ENCODE measurements around the gene UST. TPM values are rescaled to one million over a fixed set of nuclear protein-coding genes. Genes with fewer than 3 reads are reported as not detected.
A peak's percentile ranks its signal among the peaks of the same experiment; 100 is the strongest.

Gene UST
- total RNA-seq, 5 donors from 2014 or later (not counting 1 experiment from before 2014, with no cell fraction given): 1.9 to 5.3 (median 3.0) TPM

GRCh38 chr6:149031859-149032598, 285.2 kb downstream of the UST start:
- ATAC-seq (replicated peaks in 1 of 4) (peak; percentile 34 to 64 (median 44)), DNase-seq (peak in 3 of 35 experiments; percentile 24 to 31 (median 25))
- Mint-ChIP-seq H3K27ac (peak overlapping the region; percentile 86), H3K4me3 (peak overlapping the region; percentile 50 to 64 (median 53)), H3K4me1 (peaks cover 23 to 54% (median 36%) of the 10 kb centered on the region in 3 donors), H3K36me3 (no peaks in the 10 kb centered on the region), H3K27me3 (no peaks in the 10 kb centered on the region), H3K9me3 (no peaks in the 10 kb centered on the region)
- CTCF ChIA-PET: interaction anchor here (0.5 to 2.5 kb wide), 8 partner anchors 19 to 714 kb away, joined by 3 to 10 read pairs (median 6); partner anchors contain the start of genes GINM1 (in 1 of the 2) and NUP43 (in 1 of the 2)
- no peaks in the 10 kb centered on the region for H3K36me3 ChIP-seq (ENCODE audit: control insufficient read depth in 2 of 2, extremely low read depth in 1 of 2, insufficient read depth in 1 of 2, low read length in 1 of 2)
- peaks cover 3 to 17% of the 10 kb centered on the region in 2 experiments for H3K4me1 ChIP-seq (ENCODE audit: control insufficient read depth in 1 of 2, extremely low read depth in 1 of 2, insufficient read depth in 2 of 2, low read length in 2 of 2)
- POLR2A ChIA-PET: interaction anchor here in 1 of 2 donors (0.7 kb wide), 1 partner anchor 400 kb away, joined by 4 read pairs; no protein-coding TSS in a partner anchor
- peaks cover 0 to 4% of the 10 kb centered on the region in 2 experiments for H3K27me3 ChIP-seq (replicated peaks in 1 of 2; ENCODE audit: control insufficient read depth in 2 of 2, extremely low read depth in 1 of 2, insufficient read depth in 2 of 2, low read length in 1 of 2)
- H3K4me3 ChIP-seq (ENCODE audit: control insufficient read depth in 1 of 2, extremely low read depth in 1 of 2, low read length in 1 of 2): peak overlapping the region in 1 of 2 donors; percentile 16
- 41% methylated on average over 15 of the region's 18 CpGs for WGBS (ENCODE audit: insufficient coverage)
- H3K9me3 ChIP-seq: no peaks in the 10 kb centered on the region
- H3K27ac ChIP-seq (ENCODE audit: low read length): peak overlapping the region; percentile 39

GRCh38 chr6:149032599-149033405, 286.0 kb downstream of the UST start:
- Histone ChIP-seq H3K4me3 (ENCODE audit: control insufficient read depth in 1 of 2, extremely low read depth in 1 of 2, low read length in 1 of 2) (no peak overlapping the region), H3K4me1 (ENCODE audit: control insufficient read depth in 1 of 2, extremely low read depth in 1 of 2, insufficient read depth in 2 of 2, low read length in 2 of 2) (peaks cover 3 to 17% of the 10 kb centered on the region in 2 experiments), H3K27me3 (replicated peaks in 1 of 2; ENCODE audit: control insufficient read depth in 2 of 2, extremely low read depth in 1 of 2, insufficient read depth in 2 of 2, low read length in 1 of 2) (peaks cover 0 to 4% of the 10 kb centered on the region in 2 experiments), H3K9me3 (no peaks in the 10 kb centered on the region), H3K36me3 (ENCODE audit: control insufficient read depth in 2 of 2, extremely low read depth in 1 of 2, insufficient read depth in 1 of 2, low read length in 1 of 2) (no peaks in the 10 kb centered on the region), H3K27ac (ENCODE audit: low read length) (peak overlapping the region; percentile 39)
- H3K27me3 Mint-ChIP-seq: no peaks in the 10 kb centered on the region
- peak overlapping the region; percentile 22 to 64 (median 53) for H3K4me3 Mint-ChIP-seq
- ChIA-PET POLR2A (interaction anchor here in 1 of 2 donors (1.1 kb wide), 1 partner anchor 44 kb away, joined by 11 read pairs; no protein-coding TSS in a partner anchor), CTCF (interaction anchor here (0.5 to 1.5 kb wide), 7 partner anchors 49 to 713 kb away, joined by 3 to 6 read pairs (median 3); partner anchors contain the start of gene NUP43 (in 1 of the 2))
- peak in 2 of 35 experiments; percentile 27 to 32 for DNase-seq
- H3K9me3 Mint-ChIP-seq: no peaks in the 10 kb centered on the region
- 44% methylated on average over 3 of the region's 8 CpGs for WGBS (ENCODE audit: insufficient coverage)
- ATAC-seq (replicated peaks in 1 of 4): peak; percentile 28 to 46 (median 38)
- H3K27ac Mint-ChIP-seq: peak overlapping the region; percentile 86
- H3K36me3 Mint-ChIP-seq: no peaks in the 10 kb centered on the region
- peaks cover 23 to 54% (median 36%) of the 10 kb centered on the region in 3 donors for H3K4me1 Mint-ChIP-seq

GRCh38 chr6:149033454-149033853, 286.6 kb downstream of the UST start:
- Mint-ChIP-seq H3K36me3 (no peaks in the 10 kb centered on the region), H3K9me3 (no peaks in the 10 kb centered on the region), H3K27me3 (no peaks in the 10 kb centered on the region), H3K4me1 (peaks cover 23 to 50% (median 35%) of the 10 kb centered on the region in 3 donors), H3K4me3 (no peak overlapping the region), H3K27ac (peak overlapping the region in 1 of 2 donors; percentile 26)
- DNase-seq: no peak
- H3K9me3 ChIP-seq: no peaks in the 10 kb centered on the region
- ATAC-seq (replicated peaks in 1 of 4): no peak
- ChIA-PET POLR2A (interaction anchor here in 1 of 2 donors (1.1 kb wide), 1 partner anchor 44 kb away, joined by 11 read pairs; no protein-coding TSS in a partner anchor), CTCF (interaction anchor here (0.6 to 1.5 kb wide), 5 partner anchors 49 to 476 kb away, joined by 3 to 6 read pairs (median 3); no protein-coding TSS in a partner anchor)
- no peak overlapping the region for H3K4me3 ChIP-seq (ENCODE audit: control insufficient read depth in 1 of 2, extremely low read depth in 1 of 2, low read length in 1 of 2)
- H3K27ac ChIP-seq (ENCODE audit: low read length): no peak overlapping the region
- peaks cover 3 to 17% of the 10 kb centered on the region in 2 experiments for H3K4me1 ChIP-seq (ENCODE audit: control insufficient read depth in 1 of 2, extremely low read depth in 1 of 2, insufficient read depth in 2 of 2, low read length in 2 of 2)
- H3K27me3 ChIP-seq (replicated peaks in 1 of 2; ENCODE audit: control insufficient read depth in 2 of 2, extremely low read depth in 1 of 2, insufficient read depth in 2 of 2, low read length in 1 of 2): peaks cover 0 to 4% of the 10 kb centered on the region in 2 experiments
- no CpG with 5 or more reads among the region's 5 CpGs for WGBS (ENCODE audit: insufficient coverage)
- no peaks in the 10 kb centered on the region for H3K36me3 ChIP-seq (ENCODE audit: control insufficient read depth in 2 of 2, extremely low read depth in 1 of 2, insufficient read depth in 1 of 2, low read length in 1 of 2)

GRCh38 chr6:149035766-149036165, 288.9 kb downstream of the UST start:
- Mint-ChIP-seq H3K27ac (no peak overlapping the region), H3K4me1 (peaks cover 13 to 34% (median 23%) of the 10 kb centered on the region in 3 donors), H3K36me3 (no peaks in the 10 kb centered on the region), H3K9me3 (no peaks in the 10 kb centered on the region), H3K4me3 (no peak overlapping the region), H3K27me3 (no peaks in the 10 kb centered on the region)
- no peak overlapping the region for H3K4me3 ChIP-seq (ENCODE audit: control insufficient read depth in 1 of 2, extremely low read depth in 1 of 2, low read length in 1 of 2)
- peaks cover 3 to 15% of the 10 kb centered on the region in 2 experiments for H3K4me1 ChIP-seq (ENCODE audit: control insufficient read depth in 1 of 2, extremely low read depth in 1 of 2, insufficient read depth in 2 of 2, low read length in 2 of 2)
- DNase-seq (no peak), ATAC-seq (replicated peaks in 1 of 4) (no peak)
- H3K27me3 ChIP-seq (replicated peaks in 1 of 2; ENCODE audit: control insufficient read depth in 2 of 2, extremely low read depth in 1 of 2, insufficient read depth in 2 of 2, low read length in 1 of 2): peaks cover 0 to 4% of the 10 kb centered on the region in 2 experiments
- ChIA-PET POLR2A (interaction anchor here (0.5 to 0.7 kb wide), 4 partner anchors 216 to 559 kb away, joined by 3 to 5 read pairs (median 3); no protein-coding TSS in a partner anchor), CTCF (interaction anchor here in 1 of 2 donors (0.6 kb wide), 1 partner anchor 331 kb away, joined by 3 read pairs; no protein-coding TSS in a partner anchor)
- no peaks in the 10 kb centered on the region for H3K9me3 ChIP-seq
- H3K27ac ChIP-seq (ENCODE audit: low read length): no peak overlapping the region
- peaks cover 0 to 2% of the 10 kb centered on the region in 2 donors for H3K36me3 ChIP-seq (ENCODE audit: control insufficient read depth in 2 of 2, extremely low read depth in 1 of 2, insufficient read depth in 1 of 2, low read length in 1 of 2)
- 93% methylated on average over 3 of the region's 5 CpGs for WGBS (ENCODE audit: insufficient coverage)

GRCh38 chr6:149037051-149037671, 290.3 kb downstream of the UST start:
- no peaks in the 10 kb centered on the region for H3K27me3 Mint-ChIP-seq
- Histone ChIP-seq H3K4me3 (ENCODE audit: control insufficient read depth in 1 of 2, extremely low read depth in 1 of 2, low read length in 1 of 2) (no peak overlapping the region), H3K27ac (ENCODE audit: low read length) (no peak overlapping the region), H3K4me1 (ENCODE audit: control insufficient read depth in 1 of 2, extremely low read depth in 1 of 2, insufficient read depth in 2 of 2, low read length in 2 of 2) (peaks cover 0 to 5% of the 10 kb centered on the region in 2 experiments), H3K9me3 (no peaks in the 10 kb centered on the region), H3K36me3 (ENCODE audit: control insufficient read depth in 2 of 2, extremely low read depth in 1 of 2, insufficient read depth in 1 of 2, low read length in 1 of 2) (peaks cover 0 to 2% of the 10 kb centered on the region in 2 donors), H3K27me3 (replicated peaks in 1 of 2; ENCODE audit: control insufficient read depth in 2 of 2, extremely low read depth in 1 of 2, insufficient read depth in 2 of 2, low read length in 1 of 2) (peaks cover 0 to 3% of the 10 kb centered on the region in 2 experiments)
- no peak overlapping the region for H3K27ac Mint-ChIP-seq
- H3K4me1 Mint-ChIP-seq: peaks cover 3 to 20% (median 11%) of the 10 kb centered on the region in 3 donors
- no peaks in the 10 kb centered on the region for H3K9me3 Mint-ChIP-seq
- ChIA-PET POLR2A (no interaction called here), CTCF (interaction anchor here in 1 of 2 donors (0.5 kb wide), 1 partner anchor 509 kb away, joined by 3 read pairs; no protein-coding TSS in a partner anchor)
- DNase-seq (no peak), ATAC-seq (replicated peaks in 1 of 4) (no peak)
- no peak overlapping the region for H3K4me3 Mint-ChIP-seq
- 94% methylated on average over 19 of the region's 22 CpGs for WGBS (ENCODE audit: insufficient coverage)
- H3K36me3 Mint-ChIP-seq: no peaks in the 10 kb centered on the region

Data from T-cell (primary cell).